ENCODE measurements around the gene PROCR. TPM values are rescaled to one million over a fixed set of nuclear protein-coding genes. Genes with fewer than 3 reads are reported as not detected.
A peak's percentile ranks its signal among the peaks of the same experiment; 100 is the strongest.
"Not testable (repeated sequence)": the region's sequence is repeated elsewhere in the genome, so short reads cannot be mapped to it uniquely, and the experiment has no call there.

The PROCR gene
- total and polyA plus RNA-seq, 4 experiments from 2014 or later: 0.42 to 3.6 (median 1.3) TPM

DNA sequence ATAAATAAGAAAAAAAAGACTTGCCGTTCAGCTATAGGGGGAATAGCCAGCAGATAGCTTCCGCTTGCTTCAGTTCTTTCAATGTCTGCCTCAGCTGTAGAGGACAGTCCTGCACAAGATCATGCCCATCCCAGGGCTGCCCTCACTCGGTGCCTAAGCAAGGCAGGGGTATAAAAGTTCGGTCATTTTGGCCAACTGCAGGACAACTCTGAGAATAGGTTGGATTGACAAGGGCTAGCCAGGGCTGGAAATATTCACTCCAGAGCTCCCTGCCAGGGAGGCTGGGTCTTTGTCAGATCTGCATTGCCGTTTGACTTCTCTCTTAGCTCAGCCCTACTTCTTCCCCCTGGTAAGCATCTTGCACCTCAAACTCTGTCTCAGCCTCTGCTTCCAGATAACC, 8.4 kb downstream of the PROCR start:
- no peak overlapping the region for H3K4me3 Mint-ChIP-seq
- H3K4me3 ChIP-seq (ENCODE audit: low read length in 2 of 2): no peak overlapping the region
- intact Hi-C loops (cut with micrococcal nuclease): no loop called here
- no peaks in the 10 kb centered on the region for H3K27me3 ChIP-seq (ENCODE audit: insufficient read depth, low read length)
- ChIA-PET CTCF (ENCODE audit: partially characterized antibody) (interaction anchor here (0.8 to 1.4 kb wide), 2 partner anchors 14 to 34 kb away, joined by 3 read pairs; no protein-coding TSS in a partner anchor), POLR2A (ENCODE audit: partially characterized antibody) (interaction anchor here (1.4 kb wide), 1 partner anchor 33 kb away, joined by 3 read pairs; the partner anchor contains the start of gene EDEM2)
- H3K9me3 ChIP-seq (ENCODE audit: control insufficient read depth in 1 of 2, low read length in 2 of 2): no peaks in the 10 kb centered on the region
- peaks cover 3 to 41% of the 10 kb centered on the region in 2 donors for H3K36me3 Mint-ChIP-seq
- H3K27me3 Mint-ChIP-seq: no peaks in the 10 kb centered on the region
- H3K4me1 ChIP-seq (ENCODE audit: insufficient read depth, low read length): no peaks in the 10 kb centered on the region
- H3K9me3 Mint-ChIP-seq: no peaks in the 10 kb centered on the region
- no peaks in the 10 kb centered on the region for H3K4me1 Mint-ChIP-seq
- H3K27ac Mint-ChIP-seq: no peak overlapping the region
- no peaks in the 10 kb centered on the region for H3K36me3 ChIP-seq (ENCODE audit: insufficient read depth, low read length)
- DNase-seq: no peak
- no peak overlapping the region for H3K27ac ChIP-seq (ENCODE audit: low read depth, low read length)

DNA sequence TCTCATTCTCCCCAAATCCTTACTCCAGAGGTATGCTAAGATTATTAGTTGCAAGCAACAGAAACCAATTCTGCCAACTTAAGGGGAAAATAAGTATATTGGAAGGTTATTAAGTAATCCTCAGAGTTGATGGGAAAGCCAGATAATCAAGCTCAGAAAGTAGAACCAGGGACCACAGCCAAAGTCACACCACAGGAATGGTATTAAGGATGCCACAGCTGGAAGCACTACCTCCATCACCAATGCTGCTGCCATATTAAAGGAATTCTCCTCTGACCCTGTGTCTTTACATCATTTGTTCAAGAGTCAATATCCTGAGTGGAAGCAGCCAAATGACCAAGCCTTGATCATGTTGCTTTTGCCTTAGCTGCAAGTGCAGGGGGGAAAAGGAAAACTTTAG, 9.9 kb downstream of the PROCR start:
- H3K27ac ChIP-seq (ENCODE audit: low read depth, low read length): no peak overlapping the region
- DNase-seq: no peak
- H3K4me1 ChIP-seq (ENCODE audit: insufficient read depth, low read length): no peaks in the 10 kb centered on the region
- H3K36me3 ChIP-seq (ENCODE audit: insufficient read depth, low read length): no peaks in the 10 kb centered on the region
- H3K27me3 Mint-ChIP-seq: no peaks in the 10 kb centered on the region
- no peak overlapping the region for H3K4me3 Mint-ChIP-seq
- peaks cover 3 to 41% of the 10 kb centered on the region in 2 donors for H3K36me3 Mint-ChIP-seq
- no peaks in the 10 kb centered on the region for H3K9me3 ChIP-seq (ENCODE audit: control insufficient read depth in 1 of 2, low read length in 2 of 2)
- H3K27ac Mint-ChIP-seq: no peak overlapping the region
- no peaks in the 10 kb centered on the region for H3K27me3 ChIP-seq (ENCODE audit: insufficient read depth, low read length)
- no peaks in the 10 kb centered on the region for H3K9me3 Mint-ChIP-seq
- H3K4me3 ChIP-seq (ENCODE audit: low read length in 2 of 2): no peak overlapping the region
- CTCF ChIA-PET (ENCODE audit: partially characterized antibody): no interaction called here
- H3K4me1 Mint-ChIP-seq: no peaks in the 10 kb centered on the region
- intact Hi-C loops (cut with micrococcal nuclease): no loop called here
- POLR2A ChIA-PET (ENCODE audit: partially characterized antibody): no interaction called here

DNA sequence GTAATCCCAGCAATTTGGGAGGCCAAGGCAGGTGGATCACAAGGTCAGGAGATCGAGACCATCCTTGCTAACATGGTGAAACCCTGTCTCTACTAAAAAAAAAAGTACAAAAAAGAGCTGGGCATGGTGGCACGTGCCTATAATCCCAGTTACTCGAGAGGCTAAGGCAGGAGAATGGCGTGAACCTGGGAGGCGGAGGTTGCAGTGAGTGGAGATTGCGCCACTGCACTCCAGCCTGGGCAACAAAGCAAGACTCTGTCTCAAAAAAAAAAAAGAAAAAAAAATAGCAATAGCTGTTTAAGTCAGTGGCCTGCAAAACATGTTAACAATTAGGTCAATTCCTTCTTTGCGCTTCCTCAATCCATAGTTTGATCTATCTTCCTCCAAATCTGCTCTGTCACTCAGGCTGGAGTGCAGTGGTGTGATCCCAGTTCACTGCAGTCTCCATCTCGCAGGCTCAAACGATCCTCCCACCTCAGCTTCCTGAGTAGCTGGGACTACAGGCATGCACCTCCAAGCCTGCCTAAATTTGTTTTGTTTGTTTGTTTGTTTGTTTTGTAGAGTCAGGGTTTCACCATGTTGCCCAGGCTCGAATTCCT, 14.9 kb downstream of the PROCR start:
- H3K27ac Mint-ChIP-seq; H3K9me3 Mint-ChIP-seq; POLR2A ChIA-PET (ENCODE audit: partially characterized antibody); DNase-seq; H3K36me3 ChIP-seq (ENCODE audit: insufficient read depth, low read length); H3K9me3 ChIP-seq (ENCODE audit: control insufficient read depth in 1 of 2, low read length in 2 of 2); H3K27me3 Mint-ChIP-seq; H3K4me1 ChIP-seq (ENCODE audit: insufficient read depth, low read length); intact Hi-C loops (cut with micrococcal nuclease); H3K27ac ChIP-seq (ENCODE audit: low read depth, low read length); H3K4me1 Mint-ChIP-seq; CTCF ChIA-PET (ENCODE audit: partially characterized antibody); H3K27me3 ChIP-seq (ENCODE audit: insufficient read depth, low read length); H3K4me3 ChIP-seq (ENCODE audit: low read length in 2 of 2); H3K4me3 Mint-ChIP-seq: not testable (repeated sequence)
- peaks cover 9 to 44% of the 10 kb centered on the region in 2 donors for H3K36me3 Mint-ChIP-seq

DNA sequence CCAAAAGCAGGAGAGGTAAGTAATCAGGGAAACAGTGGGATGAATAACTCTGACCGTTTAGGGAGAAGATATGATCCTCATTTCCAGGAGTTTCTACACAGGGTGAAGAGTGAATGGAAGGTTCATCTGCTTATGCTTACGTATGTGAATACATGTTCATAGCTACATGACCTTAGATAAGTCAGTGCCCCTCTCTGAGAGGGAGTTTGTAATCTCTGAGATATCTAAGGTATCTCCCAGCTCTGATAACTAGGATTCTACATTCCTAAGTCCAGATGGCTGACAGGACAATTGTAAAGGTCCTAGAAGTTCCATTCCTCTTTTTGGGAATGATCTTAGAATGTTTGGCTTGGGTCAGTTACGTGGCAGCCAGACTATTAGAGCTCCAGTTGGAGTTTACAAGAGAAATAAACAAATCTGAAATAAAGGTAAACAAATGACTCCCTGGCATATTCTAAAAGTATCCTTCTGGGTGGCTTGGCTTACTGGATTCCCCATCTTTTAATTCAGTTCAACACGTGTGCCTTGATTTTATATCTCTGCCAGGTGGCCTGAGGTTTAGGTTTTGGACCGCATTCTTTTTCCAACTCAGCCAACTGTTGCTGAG, 15.8 kb downstream of the PROCR start:
- H3K4me3 Mint-ChIP-seq: no peak overlapping the region
- DNase-seq: no peak
- H3K36me3 Mint-ChIP-seq: peaks cover 9 to 40% of the 10 kb centered on the region in 2 donors
- Histone ChIP-seq H3K4me3 (ENCODE audit: low read length in 2 of 2) (no peak overlapping the region), H3K9me3 (ENCODE audit: control insufficient read depth in 1 of 2, low read length in 2 of 2) (no peaks in the 10 kb centered on the region), H3K4me1 (ENCODE audit: insufficient read depth, low read length) (no peaks in the 10 kb centered on the region), H3K27me3 (ENCODE audit: insufficient read depth, low read length) (no peaks in the 10 kb centered on the region), H3K36me3 (ENCODE audit: insufficient read depth, low read length) (no peaks in the 10 kb centered on the region), H3K27ac (ENCODE audit: low read depth, low read length) (no peak overlapping the region)
- ChIA-PET CTCF (ENCODE audit: partially characterized antibody) (interaction anchor here (0.8 to 1.0 kb wide), 2 partner anchors 12 to 20 kb away, joined by 3 to 4 read pairs; no protein-coding TSS in a partner anchor), POLR2A (ENCODE audit: partially characterized antibody) (no interaction called here)
- no peaks in the 10 kb centered on the region for H3K4me1 Mint-ChIP-seq
- H3K27ac Mint-ChIP-seq: no peak overlapping the region
- H3K27me3 Mint-ChIP-seq: no peaks in the 10 kb centered on the region
- intact Hi-C loops (cut with micrococcal nuclease): no loop called here
- no peaks in the 10 kb centered on the region for H3K9me3 Mint-ChIP-seq

DNA sequence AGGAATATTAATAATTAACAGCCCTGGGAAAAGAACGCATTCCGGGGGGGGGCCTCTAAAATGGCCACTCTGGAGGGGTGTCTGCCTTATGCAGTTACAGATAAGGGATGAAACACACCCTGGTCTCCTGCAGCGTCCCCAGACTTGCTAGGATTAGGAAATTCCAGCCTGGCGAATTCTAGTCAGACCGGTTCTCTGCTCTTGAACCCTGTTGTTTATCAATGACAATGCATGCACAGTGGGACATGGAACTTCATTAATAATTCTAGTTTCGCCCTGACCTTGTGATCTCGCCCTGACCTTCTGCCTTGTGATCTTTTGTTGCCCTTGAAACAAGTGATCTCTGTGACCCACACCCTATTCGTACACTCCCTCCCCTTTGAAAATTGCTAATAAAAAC, 17.4 kb downstream of the PROCR start:
- H3K9me3 Mint-ChIP-seq; intact Hi-C loops (cut with micrococcal nuclease); H3K36me3 ChIP-seq (ENCODE audit: insufficient read depth, low read length); H3K27ac Mint-ChIP-seq; DNase-seq; H3K27me3 ChIP-seq (ENCODE audit: insufficient read depth, low read length); H3K27me3 Mint-ChIP-seq; H3K4me3 Mint-ChIP-seq; H3K4me1 ChIP-seq (ENCODE audit: insufficient read depth, low read length); H3K9me3 ChIP-seq (ENCODE audit: control insufficient read depth in 1 of 2, low read length in 2 of 2); H3K27ac ChIP-seq (ENCODE audit: low read depth, low read length); H3K4me3 ChIP-seq (ENCODE audit: low read length in 2 of 2); CTCF ChIA-PET (ENCODE audit: partially characterized antibody); H3K4me1 Mint-ChIP-seq; POLR2A ChIA-PET (ENCODE audit: partially characterized antibody): not testable (repeated sequence)
- peaks cover 13 to 37% of the 10 kb centered on the region in 2 donors for H3K36me3 Mint-ChIP-seq

DNA sequence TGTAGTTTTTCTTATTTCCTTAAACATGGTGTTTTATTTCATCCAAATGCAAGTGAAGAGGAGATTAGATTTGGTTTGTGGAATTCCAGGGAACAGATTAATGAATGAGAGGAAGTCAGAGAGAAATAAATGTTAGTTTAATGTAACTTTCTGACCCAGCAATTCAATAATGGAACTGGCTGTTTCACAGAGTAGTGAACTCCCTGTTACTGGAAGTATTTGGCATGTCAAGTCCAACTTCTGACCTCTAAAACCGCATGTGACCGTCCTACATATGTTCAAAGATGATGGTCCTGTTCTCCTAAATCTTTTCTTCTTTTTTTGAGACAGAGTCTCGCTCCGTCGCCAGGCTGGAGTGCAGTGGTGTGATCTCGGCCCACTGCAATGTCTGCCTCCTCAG, 18.7 kb downstream of the PROCR start:
- no peak overlapping the region for H3K4me3 Mint-ChIP-seq
- CTCF ChIA-PET (ENCODE audit: partially characterized antibody): no interaction called here
- H3K9me3 Mint-ChIP-seq: peaks cover 0 to 6% (median 1%) of the 10 kb centered on the region in 8 donors
- H3K27ac Mint-ChIP-seq: no peak overlapping the region
- POLR2A ChIA-PET (ENCODE audit: partially characterized antibody): no interaction called here
- intact Hi-C loops (cut with micrococcal nuclease): no loop called here
- Histone ChIP-seq H3K4me3 (ENCODE audit: low read length in 2 of 2) (no peak overlapping the region), H3K27ac (ENCODE audit: low read depth, low read length) (no peak overlapping the region), H3K36me3 (ENCODE audit: insufficient read depth, low read length) (no peaks in the 10 kb centered on the region), H3K27me3 (ENCODE audit: insufficient read depth, low read length) (no peaks in the 10 kb centered on the region), H3K9me3 (ENCODE audit: control insufficient read depth in 1 of 2, low read length in 2 of 2) (no peaks in the 10 kb centered on the region), H3K4me1 (ENCODE audit: insufficient read depth, low read length) (no peaks in the 10 kb centered on the region)
- H3K36me3 Mint-ChIP-seq: peaks cover 14 to 36% of the 10 kb centered on the region in 2 donors
- H3K27me3 Mint-ChIP-seq: peaks cover 0 to 1% of the 10 kb centered on the region in 2 donors
- no peaks in the 10 kb centered on the region for H3K4me1 Mint-ChIP-seq
- no peak for DNase-seq

DNA sequence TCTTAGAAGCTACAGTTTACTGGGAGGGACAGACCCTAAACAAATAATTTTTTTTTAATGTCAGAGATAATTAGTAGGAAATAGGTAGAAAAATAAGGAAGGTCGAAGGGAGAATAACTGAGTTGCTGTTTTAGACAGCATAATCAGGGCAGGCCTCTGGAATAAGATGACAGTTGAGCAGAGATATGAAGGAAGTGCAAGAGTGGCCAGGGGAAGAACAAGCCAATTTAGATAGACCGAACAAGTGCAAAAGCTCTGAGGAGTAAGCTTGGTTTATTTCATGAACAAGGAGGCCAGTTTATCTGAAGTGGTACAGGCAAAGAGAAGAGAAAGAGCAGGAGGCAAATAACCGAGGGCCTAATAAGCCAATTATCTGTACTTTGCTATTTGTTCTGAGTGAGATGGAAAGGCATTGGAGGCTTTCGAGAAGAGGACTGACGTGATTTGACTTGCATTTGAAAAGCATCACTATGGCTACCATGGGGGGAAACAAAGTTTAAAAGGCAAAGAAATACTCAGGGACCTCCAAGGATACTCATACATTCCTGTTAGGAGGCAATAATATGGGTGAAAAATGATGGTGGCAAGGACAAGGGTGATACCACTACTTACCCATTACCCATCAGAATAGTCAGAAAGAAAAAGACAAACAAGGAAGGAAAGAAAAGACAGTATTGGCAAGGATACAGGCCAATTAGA, 19.7 kb downstream of the PROCR start:
- Mint-ChIP-seq H3K27me3 (peaks cover 0 to 1% of the 10 kb centered on the region in 2 donors), H3K9me3 (peaks cover 0 to 17% (median 5%) of the 10 kb centered on the region in 8 donors), H3K27ac (peak overlapping the region in 1 of 7 donors; percentile 55), H3K36me3 (peaks cover 16 to 40% of the 10 kb centered on the region in 2 donors), H3K4me3 (no peak overlapping the region), H3K4me1 (no peaks in the 10 kb centered on the region)
- H3K4me1 ChIP-seq (ENCODE audit: insufficient read depth, low read length): no peaks in the 10 kb centered on the region
- no peak overlapping the region for H3K4me3 ChIP-seq (ENCODE audit: low read length in 2 of 2)
- CTCF ChIA-PET (ENCODE audit: partially characterized antibody): no interaction called here
- no peak for DNase-seq
- POLR2A ChIA-PET (ENCODE audit: partially characterized antibody): no interaction called here
- no peaks in the 10 kb centered on the region for H3K9me3 ChIP-seq (ENCODE audit: control insufficient read depth in 1 of 2, low read length in 2 of 2)
- no peaks in the 10 kb centered on the region for H3K36me3 ChIP-seq (ENCODE audit: insufficient read depth, low read length)
- intact Hi-C loops (cut with micrococcal nuclease): no loop called here
- no peak overlapping the region for H3K27ac ChIP-seq (ENCODE audit: low read depth, low read length)
- no peaks in the 10 kb centered on the region for H3K27me3 ChIP-seq (ENCODE audit: insufficient read depth, low read length)
